Activated CD4-positive, alpha-beta T cell treated with anti-CD3 and anti-CD28 coated beads for 24 hours (primary cell): ENCODE measurements around the gene NDUFS2.
A peak's percentile ranks its signal among the peaks of the same experiment; 100 is the strongest.

Experiments used
- DNase-seq, 2 donors: peaks; one replicate each; pipeline ENCODE4 v3.0.0-alpha.2; 2020; ENCODE audit warnings: low read depth in 2 of 2

NDUFS2 gene

GRCh38 chr1:161172349-161172748 is 29.8 kb upstream of the NDUFS2 start:
- no peak for DNase-seq

DNA sequence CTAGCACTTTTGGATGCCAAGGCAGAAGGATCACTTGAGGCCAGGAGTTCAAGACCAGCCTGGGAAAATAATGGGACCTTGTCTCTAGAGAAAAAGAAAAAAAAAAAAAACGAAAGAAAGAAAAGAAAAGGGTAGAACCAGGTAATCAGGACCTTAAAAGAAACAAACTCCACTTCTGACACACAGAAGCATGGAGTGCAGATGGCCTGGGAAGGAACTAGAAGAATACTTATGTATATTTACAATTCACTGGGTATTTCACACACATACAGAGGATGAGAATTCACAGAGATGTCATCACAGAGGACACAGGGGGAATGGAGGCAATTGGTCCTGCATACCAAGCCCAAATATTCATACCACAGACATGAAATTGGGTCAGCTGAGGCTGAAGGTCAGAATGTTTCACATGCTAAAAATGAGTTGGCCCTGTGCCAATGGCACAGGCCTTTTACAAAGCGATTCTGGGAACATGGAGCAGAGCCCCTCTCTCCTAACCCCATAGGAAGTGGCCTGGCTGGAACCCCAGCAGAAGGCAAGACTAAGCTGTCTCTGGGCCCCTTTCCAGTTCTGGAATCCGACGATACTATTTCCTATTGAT is 29.3 kb upstream of the NDUFS2 start:
- DNase-seq, result no peak

DNA sequence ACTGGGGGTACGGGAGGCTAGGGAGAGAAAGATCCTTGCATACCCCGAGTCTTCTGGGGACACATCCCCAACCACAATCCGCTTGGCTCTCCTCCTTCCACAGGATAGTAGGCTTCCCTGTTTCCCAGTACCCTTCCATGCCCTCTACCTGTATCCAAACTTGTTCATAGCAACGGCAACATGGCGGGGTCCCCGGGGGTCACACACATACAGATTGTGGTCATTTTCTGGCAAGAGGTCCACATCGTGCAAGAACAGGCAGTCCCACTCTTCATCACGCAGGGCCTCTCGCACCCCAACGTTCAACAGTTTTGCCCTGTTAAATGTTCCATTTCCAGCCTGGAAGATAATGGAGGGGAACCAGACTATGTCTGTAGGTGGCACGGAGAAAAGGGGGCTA is 28.5 kb upstream of the NDUFS2 start:
- no peak for DNase-seq

- no peak for DNase-seq
These were observed 27.3 kb upstream of the NDUFS2 start for GRCh38 chr1:161174911-161175310.

GRCh38 chr1:161175771-161176453 is 26.3 kb upstream of the NDUFS2 start:
- DNase-seq, result no peak

DNA sequence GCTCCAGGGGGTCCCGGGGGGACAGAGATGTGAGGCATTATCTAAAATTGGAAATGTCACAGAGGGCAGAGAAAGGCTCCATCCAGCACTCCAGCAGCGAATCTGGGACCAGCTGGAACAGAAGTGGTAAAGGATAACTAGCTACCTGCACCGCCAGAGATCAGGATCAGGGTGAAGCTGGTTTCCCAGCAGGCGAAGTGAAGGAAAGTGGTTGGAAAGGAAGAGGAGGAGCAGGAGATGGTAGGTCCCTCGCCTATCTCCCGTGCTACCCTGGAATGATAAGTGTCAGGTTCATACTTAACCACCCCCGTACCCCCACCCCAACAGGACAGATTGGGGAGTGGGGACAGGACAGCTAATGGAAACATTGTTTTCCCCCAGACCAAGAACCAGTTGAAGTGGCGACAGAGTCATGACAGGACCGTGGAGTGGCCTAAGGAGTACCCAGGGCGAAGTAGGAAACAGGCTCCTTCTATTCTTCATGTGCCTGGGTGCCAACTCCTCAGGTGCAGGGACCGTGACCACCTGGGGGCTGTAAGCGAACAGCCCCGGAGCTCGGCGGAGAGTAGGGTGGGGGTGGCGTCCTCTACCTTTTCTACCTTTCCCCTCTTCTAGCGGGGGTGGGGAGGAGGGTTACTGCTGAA is 25.6 kb upstream of the NDUFS2 start:
- no peak for DNase-seq

- DNase-seq, result peak; percentile 96 to 98
These were observed 24.8 kb upstream of the NDUFS2 start, which contains the start of gene B4GALT3 for GRCh38 chr1:161177112-161177935. B4GALT3 (minus strand) TSS chr1:161177507; CDS start chr1:161176060, 1,447 bp downstream.

DNA sequence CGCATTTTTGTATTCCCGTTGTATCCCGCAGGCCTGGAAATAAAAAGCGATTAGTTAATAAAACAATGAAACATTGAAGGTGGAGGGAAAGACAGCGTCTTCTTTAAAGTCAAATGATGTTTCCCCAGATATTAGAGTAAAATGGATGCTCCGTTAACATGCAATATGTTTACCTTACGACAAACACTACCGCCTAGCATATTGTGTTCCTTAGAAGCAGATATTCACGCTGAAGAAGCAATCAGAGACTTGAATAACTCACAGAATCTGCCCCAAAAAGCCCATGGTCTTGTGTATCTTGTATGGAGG is 24.3 kb upstream of the NDUFS2 start:
- no peak for DNase-seq

DNA sequence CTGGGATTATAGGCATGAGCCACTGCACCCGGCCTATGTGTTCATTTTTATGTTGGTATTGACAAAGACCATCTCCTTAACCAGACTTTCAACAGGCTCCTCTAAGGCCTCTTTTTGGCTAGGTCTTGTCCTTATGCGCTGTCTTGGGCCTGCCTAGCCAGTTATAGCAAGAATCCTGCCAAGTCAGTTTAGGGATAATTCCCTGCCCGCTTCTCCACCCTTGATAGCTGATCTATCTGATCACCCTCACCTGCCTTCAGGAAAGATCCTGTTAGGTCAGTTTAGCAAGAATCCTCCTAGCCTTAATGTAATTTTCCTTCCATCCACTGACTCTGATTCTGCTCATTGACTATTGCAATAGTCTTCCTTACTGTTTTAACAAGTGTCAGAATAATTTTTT is 22.5 kb upstream of the NDUFS2 start:
- DNase-seq, result no peak

DNA sequence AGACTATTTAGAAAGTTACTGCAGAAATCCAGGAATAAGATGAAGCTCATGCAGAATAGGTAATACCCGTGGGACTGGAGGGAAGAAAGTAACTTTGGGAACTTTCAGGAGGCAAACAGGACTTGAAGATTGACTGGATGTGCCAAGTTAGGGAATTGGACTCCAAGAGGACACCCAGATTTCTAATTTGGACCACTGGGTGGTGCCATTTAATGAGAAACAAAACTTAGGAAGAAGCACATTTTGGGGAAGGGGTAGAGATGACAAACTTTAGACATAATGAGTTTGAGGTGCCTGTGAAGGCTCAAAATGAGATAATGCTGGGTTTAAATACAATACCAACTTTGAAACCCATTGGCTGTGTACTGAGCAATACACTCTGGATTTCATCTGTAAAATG is 21.5 kb upstream of the NDUFS2 start:
- no peak for DNase-seq

DNA sequence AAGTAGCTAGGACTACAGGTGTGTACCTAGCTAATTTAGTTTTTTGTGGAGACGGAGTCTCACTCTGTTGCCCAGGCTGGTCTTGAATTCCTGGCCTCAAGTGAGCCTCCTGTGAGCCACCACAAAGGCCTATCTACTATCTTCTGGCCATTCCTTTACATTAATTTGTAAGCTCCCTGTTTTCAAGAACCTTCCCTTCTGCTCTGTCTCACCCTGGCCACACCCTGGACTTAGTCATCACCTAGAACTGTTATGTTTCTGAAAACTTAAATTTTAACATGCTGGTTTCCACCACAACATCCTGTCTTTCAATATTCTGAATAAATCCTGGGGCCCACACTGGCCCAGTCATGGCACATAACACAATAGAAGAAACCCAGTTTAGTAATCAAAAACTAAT is 20.0 kb upstream of the NDUFS2 start:
- peak; percentile 49 to 53 for DNase-seq

DNA sequence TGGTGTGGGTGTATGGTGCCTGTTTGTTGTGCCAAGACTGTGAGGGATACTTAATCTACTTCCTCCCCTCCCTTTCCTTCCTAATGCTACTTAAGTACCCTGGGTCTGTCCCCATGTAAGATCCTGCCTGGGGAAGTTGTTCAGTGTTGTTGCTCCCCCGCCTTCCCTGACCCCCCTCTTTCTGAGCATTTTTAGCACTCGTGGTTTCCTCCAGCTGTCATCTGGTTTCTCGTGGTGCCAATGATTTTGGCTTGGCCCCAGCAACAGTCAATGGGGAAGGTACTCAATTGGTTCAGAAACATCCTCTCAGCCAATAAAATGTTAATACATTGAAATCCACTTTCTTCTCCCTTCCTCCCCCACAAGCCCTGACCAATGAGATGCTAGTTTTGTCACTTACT is 16.9 kb upstream of the NDUFS2 start:
- peak; percentile 38 to 46 for DNase-seq

DNA sequence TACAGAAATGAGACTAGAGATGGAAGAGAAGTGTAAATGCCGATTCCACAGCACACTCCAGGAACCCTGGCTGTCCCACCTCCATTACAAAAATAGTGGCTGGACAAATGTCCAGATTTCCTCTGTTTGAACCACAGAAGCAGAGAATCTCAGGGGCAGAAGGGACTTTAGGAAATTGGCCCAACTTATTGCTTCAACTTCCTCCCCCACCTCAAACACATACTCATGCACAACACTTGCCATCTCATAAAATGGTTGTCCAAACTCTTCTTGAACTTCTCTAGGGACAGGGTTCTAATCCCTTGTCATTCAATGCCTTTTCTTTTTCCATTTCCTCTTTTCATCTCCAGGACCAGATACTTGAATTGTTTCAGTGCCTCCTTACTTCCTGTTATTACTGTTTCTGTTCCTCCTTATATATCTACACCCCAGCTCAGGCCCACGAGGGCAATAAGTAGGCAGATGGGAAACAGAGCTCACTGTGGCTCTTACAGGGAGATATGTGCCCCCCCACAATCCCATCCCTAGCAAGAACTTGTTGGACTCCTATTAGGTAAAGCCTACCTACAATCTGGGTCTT is 16.3 kb upstream of the NDUFS2 start:
- DNase-seq, result no peak

DNA sequence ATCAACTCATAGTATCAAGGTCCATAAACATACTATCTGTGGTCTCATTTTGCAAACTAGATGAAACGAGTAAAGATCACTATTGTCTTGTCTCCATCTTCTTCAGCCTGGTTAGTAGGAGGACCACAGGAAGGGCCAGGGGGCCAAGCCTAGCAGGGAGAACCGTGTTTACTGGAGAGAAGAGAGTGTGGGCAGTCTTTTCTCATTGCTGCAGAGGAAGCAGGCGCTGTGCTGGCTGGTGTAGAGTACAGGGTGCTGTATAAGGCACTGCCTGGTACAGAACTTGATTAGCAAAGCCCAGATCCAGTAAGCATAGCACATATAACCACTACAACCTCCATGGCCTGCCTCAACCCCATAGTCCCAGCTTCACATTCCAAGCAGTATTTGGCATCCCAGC is 14.9 kb upstream of the NDUFS2 start:
- DNase-seq, result no peak

DNA sequence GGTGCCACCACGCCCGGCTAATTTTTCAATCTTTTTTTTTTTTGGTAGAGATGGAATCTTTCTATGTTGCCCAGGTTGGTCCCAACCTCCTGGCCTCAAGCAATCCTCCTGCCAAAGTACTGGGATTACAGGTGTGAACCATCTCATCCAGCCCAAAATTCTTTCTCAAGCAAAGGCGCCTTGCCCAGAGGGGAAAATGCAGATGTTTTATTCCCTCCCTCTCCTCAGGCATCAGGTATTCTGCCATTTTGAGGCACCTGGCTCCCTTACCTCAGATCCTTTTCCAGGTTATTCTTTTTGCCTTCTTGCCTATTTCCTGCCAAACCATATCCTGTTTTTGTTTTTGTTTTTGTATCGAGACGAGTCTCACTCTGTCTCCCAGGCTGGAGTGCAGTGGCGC is 13.8 kb upstream of the NDUFS2 start:
- DNase-seq, result no peak

- DNase-seq, result no peak
These were observed 13.1 kb upstream of the NDUFS2 start for GRCh38 chr1:161189036-161189435.

DNA sequence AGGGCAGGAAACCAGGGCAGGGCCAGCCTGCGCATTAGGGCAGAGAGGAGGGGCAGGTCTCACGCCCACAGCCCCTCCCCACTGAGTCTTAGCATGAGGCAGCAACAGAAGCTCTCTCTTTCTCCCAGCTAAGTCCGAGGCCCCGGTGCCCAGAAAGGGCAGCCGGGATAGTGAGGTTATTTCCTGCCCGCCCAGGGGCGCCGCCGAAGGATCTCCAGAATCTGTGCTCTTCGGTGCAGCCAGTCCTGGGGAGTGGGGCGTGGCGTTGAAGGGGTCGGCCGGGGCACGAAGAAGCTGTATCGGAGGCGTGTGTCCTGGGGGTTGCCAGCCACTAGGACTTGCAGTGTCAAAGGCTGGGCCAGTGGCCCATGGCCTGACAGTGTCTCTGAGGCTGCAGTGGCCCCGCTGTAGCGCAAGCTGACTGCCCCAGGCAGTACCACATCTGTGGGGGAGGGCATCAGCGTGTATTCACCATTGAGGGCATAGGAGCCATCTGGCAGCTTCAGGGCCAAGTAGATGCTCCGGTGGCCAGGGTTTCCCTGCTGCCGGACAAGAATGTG is 11.1 kb upstream of the NDUFS2 start:
- no peak for DNase-seq

GRCh38 chr1:161191971-161192370 is 10.2 kb upstream of the NDUFS2 start:
- no peak for DNase-seq

- peak; percentile 33 to 57 for DNase-seq
These were observed 9.4 kb upstream of the NDUFS2 start for GRCh38 chr1:161192476-161193465.

- DNase-seq, result no peak
These were observed 8.5 kb upstream of the NDUFS2 start for GRCh38 chr1:161193561-161194235.
